Measurements from ENCODE around the gene DSCAML1.

- TF ChIP-seq, protein P1, sequence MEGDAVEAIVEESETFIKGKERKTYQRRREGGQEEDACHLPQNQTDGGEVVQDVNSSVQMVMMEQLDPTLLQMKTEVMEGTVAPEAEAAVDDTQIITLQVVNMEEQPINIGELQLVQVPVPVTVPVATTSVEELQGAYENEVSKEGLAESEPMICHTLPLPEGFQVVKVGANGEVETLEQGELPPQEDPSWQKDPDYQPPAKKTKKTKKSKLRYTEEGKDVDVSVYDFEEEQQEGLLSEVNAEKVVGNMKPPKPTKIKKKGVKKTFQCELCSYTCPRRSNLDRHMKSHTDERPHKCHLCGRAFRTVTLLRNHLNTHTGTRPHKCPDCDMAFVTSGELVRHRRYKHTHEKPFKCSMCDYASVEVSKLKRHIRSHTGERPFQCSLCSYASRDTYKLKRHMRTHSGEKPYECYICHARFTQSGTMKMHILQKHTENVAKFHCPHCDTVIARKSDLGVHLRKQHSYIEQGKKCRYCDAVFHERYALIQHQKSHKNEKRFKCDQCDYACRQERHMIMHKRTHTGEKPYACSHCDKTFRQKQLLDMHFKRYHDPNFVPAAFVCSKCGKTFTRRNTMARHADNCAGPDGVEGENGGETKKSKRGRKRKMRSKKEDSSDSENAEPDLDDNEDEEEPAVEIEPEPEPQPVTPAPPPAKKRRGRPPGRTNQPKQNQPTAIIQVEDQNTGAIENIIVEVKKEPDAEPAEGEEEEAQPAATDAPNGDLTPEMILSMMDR (IDR thresholded peaks at IDR 0.05): no peak
- no peak for TF ChIP-seq POLR2A (IDR thresholded peaks at IDR 0.05)
Observed at GRCh38 chr11:117574551-117574950, 222.5 kb downstream of the DSCAML1 start.
